Stimulated activated CD4-positive, alpha-beta T cell treated with anti-CD3 and anti-CD28 coated beads, TNF-alpha, amount 100 ng/mL, for 24 hours (primary cell): ENCODE results near the gene OCSTAMP.
A peak's percentile ranks its signal among the peaks of the same experiment; 100 is the strongest.

Experiments used
- DNase-seq, 3 experiments: peaks; one replicate each; pipeline ENCODE4 v3.0.0-alpha.2; 2020; ENCODE audit warnings: low read depth in 3 of 3

OCSTAMP gene

GRCh38 chr20:46553926-46554325 is 3.5 kb upstream of the OCSTAMP start:
- DNase-seq: no peak

- DNase-seq: peak in 2 of 3 experiments; percentile 16 to 43
Measured at GRCh38 chr20:46552460-46553420, 2.3 kb upstream of the OCSTAMP start.

GRCh38 chr20:46551522-46552381 is 1.3 kb upstream of the OCSTAMP start:
- no peak for DNase-seq

GRCh38 chr20:46549188-46549972 is 1.1 kb downstream of the OCSTAMP start:
- no peak for DNase-seq

GRCh38 chr20:46548688-46549087 is 1.8 kb downstream of the OCSTAMP start:
- no peak for DNase-seq

- no peak for DNase-seq
Measured at GRCh38 chr20:46547995-46548394, 2.5 kb downstream of the OCSTAMP start.

- DNase-seq: no peak
Measured at GRCh38 chr20:46546936-46547335, 3.5 kb downstream of the OCSTAMP start.

GRCh38 chr20:46546298-46546697 is 4.2 kb downstream of the OCSTAMP start:
- no peak for DNase-seq

- DNase-seq: no peak
Measured at GRCh38 chr20:46545827-46546138, 4.7 kb downstream of the OCSTAMP start.

- DNase-seq: peak in 2 of 3 experiments; percentile 10 to 16
Measured at GRCh38 chr20:46545077-46545826, 5.2 kb downstream of the OCSTAMP start.

GRCh38 chr20:46544576-46544975 is 5.9 kb downstream of the OCSTAMP start:
- no peak for DNase-seq

- DNase-seq: no peak
Measured at GRCh38 chr20:46543959-46544358, 6.5 kb downstream of the OCSTAMP start.

- no peak for DNase-seq
Measured at GRCh38 chr20:46543033-46543432, 7.4 kb downstream of the OCSTAMP start.

- no peak for DNase-seq
Measured at GRCh38 chr20:46541229-46541935, 9.1 kb downstream of the OCSTAMP start.

GRCh38 chr20:46539113-46539512 is 11.3 kb downstream of the OCSTAMP start:
- no peak for DNase-seq

GRCh38 chr20:46530640-46531039 is 19.8 kb downstream of the OCSTAMP start:
- DNase-seq: no peak

- DNase-seq: no peak
Measured at GRCh38 chr20:46523696-46524328, 26.6 kb downstream of the OCSTAMP start.

- no peak for DNase-seq
Measured at GRCh38 chr20:46523108-46523507, 27.3 kb downstream of the OCSTAMP start.

- peak; percentile 7 to 41 (median 16) for DNase-seq
Measured at GRCh38 chr20:46520976-46521579, 29.4 kb downstream of the OCSTAMP start.

- DNase-seq: no peak
Measured at GRCh38 chr20:46520540-46520939, 29.9 kb downstream of the OCSTAMP start.
